ENCODE results near the gene NFATC1. TPM values are rescaled to one million over a fixed set of nuclear protein-coding genes. Genes with fewer than 3 reads are reported as not detected.

NFATC1 gene
- total RNA-seq, 1 experiment from 2014 or later, result 6.8 TPM

DNA sequence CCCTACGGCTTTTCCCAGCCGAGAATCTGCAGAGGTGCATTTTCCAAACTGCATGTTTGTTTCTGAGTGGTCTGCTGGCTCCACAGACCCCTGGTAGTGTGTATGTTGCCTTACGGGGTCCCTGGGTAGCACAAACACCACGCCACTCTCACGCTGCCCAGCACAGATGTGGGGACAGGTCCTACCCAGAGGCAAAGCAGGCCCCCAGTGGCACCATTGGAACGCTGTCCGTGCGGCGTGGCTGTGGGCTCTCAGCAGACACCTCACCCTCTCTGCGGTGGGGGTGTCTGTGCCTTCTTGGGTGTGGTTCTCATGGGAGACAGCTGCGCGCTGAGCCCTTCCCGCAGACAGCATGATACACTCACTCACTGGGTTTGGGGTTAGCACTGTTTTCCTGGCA is 137.4 kb downstream of the NFATC1 start:
- DNase-seq (ENCODE audit: low spot score), result no peak
- in situ Hi-C loops (cut with HindIII; ENCODE audit: low sequenced_read_pairs), result no loop called here

DNA sequence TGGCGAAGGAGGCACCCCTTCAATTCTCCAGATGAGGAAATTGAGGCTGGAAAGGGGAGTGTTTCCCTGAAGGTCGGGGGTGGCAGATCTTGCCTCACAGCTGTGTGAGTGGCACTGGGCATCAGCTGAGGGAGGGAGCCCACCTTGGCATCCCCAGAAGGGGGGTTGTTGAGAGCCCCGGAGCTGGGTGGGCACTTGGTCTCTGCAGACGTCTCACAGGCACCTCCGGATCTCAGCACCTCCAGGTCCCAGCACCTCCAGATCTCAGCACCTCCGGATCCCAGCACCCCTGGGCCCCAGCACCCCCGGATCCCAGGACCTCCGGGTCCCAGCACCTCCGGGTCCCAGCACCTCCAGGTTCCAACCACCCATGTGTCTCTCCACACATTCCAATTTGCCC is 137.9 kb downstream of the NFATC1 start:
- DNase-seq (ENCODE audit: low spot score), result no peak
- in situ Hi-C loops (cut with HindIII; ENCODE audit: low sequenced_read_pairs), result no loop called here

DNA sequence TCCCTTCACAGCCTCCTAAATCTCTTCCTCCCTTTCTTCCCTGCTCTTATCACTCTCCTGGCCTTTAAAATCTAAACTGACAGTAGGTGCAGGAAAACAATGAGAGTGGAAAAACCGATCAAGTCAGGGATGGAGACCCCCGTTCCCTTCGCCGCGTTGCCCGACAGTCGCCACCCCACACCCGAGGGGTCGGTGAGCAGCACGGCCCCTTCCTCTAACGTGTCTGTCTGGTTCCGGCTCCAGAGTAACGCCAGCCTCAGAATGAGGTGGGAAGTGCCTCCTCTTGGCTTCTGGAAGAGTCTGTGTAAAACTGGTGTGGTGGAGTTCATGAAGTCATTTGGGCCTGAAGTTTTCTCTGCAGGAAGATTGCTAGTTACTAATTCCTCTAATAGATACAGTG is 138.6 kb downstream of the NFATC1 start:
- in situ Hi-C loops (cut with HindIII; ENCODE audit: low sequenced_read_pairs), result no loop called here
- no peak for DNase-seq (ENCODE audit: low spot score)

DNA sequence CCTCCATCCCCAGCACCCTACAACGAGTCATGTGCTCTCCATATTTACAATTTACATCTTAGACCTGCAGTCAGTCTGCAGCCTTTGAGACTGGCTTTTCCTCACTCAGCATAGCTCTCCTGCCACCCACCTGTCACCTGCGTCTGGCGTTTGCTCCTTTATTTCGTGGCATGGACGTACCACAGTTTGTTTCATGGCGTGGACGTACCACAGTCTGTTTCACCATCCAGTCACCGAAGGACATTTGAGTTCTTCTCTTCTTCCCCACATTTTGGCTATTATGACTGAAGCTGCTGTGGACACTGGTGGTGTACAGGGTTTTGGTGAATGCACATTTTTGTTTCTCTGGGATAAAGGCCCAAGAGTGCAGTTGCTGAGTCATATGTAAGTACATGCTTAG is 142.0 kb downstream of the NFATC1 start:
- no peak for DNase-seq (ENCODE audit: low spot score)
- in situ Hi-C loops (cut with HindIII; ENCODE audit: low sequenced_read_pairs), result loop anchor here (5.0 kb wide), 1 partner anchor 50 kb away; no protein-coding TSS in a partner anchor

DNA sequence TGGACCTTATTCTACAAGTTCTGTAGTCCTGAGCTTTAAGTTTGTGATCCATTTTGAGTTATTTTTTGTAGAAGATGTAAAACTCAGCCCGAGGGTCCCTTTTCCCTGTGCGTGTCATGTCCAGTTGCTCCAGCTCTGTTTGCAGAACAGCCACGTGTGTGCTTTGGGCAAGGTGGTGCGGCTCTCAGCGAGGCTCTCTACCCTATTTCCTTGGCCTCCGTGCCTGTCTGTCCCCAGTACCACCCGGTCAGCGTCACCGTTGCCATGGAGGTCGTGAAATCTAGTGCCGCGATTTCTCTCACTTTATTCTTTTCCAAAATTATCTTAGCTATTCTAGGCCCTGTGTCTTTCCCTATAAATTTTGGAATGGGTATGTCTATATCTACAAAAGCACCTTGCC is 142.9 kb downstream of the NFATC1 start:
- DNase-seq (ENCODE audit: low spot score), result no peak
- in situ Hi-C loops (cut with HindIII; ENCODE audit: low sequenced_read_pairs), result loop anchor here (5.0 kb wide), 1 partner anchor 49 kb away; no protein-coding TSS in a partner anchor

DNA sequence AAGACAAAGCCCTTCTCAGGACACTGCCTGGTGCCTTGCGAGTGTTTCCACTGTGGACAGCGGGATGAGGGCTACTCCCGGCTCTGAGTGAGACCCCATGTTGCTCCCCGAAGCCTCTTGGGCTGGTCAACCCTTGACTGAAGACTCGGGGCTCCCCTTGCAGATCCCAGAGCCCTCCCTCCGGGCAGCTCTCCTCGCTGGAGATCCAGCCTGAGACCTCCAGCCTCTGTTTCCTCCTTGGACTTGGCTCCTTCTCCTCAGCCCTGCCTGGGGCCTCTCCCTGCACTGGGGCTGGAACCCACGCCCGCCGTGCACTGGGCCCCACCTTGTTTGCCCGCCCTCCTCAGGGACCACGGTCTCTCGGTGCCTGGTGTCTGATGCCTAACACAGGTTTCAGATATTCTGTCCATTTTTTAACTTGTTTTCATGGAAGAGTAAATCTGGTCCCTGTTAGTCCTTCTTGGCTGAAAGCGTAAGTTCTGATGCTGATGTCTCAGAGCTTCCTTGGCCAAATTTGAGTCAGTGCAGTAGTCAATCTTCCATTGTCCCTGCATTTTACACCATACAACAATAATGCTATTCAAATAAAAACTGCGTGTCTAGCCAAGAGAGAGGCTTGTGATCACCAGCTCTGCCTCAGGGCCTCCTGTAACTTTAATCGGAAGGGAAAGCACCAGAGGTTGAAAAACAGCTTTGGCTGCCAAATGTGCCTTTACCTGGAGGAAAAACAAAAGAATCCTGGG is 144.6 kb downstream of the NFATC1 start:
- DNase-seq (ENCODE audit: low spot score), result no peak
- in situ Hi-C loops (cut with HindIII; ENCODE audit: low sequenced_read_pairs), result no loop called here

DNA sequence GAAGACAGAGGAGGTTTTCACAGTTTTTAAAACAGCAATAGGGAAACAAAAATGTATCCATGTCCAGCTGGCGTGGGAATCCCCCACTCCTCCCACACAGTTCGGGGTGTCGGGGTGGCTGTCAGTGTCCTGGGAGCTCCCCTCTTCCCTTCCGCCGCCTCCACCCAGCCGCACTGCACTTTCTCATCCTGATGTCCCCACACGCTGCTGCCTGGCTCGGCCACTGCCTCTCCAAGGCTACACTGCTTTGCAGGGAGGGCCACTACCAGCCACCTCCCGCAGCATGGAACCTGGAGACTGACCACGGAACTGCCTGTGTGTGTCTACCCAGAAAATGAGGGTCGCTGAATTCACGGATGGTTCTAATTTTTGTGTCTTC is 145.2 kb downstream of the NFATC1 start:
- no peak for DNase-seq (ENCODE audit: low spot score)
- in situ Hi-C loops (cut with HindIII; ENCODE audit: low sequenced_read_pairs), result no loop called here

DNA sequence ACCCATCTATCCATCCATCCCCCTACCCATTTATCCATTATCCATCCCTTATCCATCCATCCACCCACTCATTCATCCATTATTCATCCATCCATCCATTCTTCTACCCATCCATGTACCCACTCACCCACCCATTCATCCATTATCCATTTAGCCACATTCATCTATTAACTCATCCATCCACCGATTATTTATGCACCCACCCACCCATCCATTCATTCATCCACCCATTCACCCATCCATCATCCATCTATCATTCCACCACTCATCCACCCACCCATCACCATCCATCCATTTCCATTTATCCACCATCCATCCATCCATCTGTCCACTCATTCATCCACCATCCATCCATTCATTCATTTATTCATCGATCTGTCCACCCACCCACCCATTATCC is 146.5 kb downstream of the NFATC1 start:
- DNase-seq (ENCODE audit: low spot score), result no peak
- in situ Hi-C loops (cut with HindIII; ENCODE audit: low sequenced_read_pairs), result no loop called here

DNA sequence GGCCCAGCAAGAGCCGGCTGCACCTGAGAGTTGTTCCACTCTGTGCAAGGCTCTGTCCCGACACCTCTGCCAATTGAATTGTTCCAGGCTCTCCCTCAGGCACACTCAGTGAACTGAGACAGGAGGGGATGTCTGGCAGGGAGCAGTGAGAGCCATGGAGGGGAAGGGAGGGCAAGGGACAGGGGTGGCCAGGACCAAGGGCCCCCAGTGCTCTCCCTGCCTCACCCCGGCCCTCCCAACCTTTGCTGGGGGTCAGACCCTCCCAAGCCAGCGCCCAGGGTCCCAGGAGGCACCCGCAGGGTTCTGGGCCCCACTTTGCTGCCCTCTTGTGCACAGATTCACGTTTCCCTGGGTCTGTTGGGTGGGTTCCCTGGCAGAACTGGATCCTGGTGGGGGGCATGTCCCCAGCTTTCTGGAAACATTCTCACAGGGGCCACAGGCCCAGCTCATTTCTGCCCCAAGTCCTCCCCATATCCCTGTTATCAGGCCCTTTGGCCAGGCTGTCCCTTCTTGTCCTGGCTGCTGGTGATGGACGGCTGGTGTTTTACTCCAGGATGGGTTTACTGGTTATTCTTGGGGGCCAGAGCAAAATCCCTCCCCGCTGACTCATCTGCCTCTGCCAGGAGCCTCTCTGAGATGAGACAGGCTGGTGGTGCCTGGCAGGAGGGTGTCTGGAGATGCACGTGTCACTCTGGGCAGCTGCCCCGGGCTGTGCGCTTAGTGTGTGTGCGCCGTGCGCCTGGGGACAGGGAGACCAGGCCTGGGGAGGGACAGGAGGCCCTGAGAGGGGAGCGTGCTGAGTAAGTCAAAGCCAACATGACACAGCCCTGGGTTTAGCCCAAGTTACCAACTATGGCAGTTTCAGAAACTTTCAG is 147.4 kb downstream of the NFATC1 start:
- in situ Hi-C loops (cut with HindIII; ENCODE audit: low sequenced_read_pairs), result no loop called here

DNA sequence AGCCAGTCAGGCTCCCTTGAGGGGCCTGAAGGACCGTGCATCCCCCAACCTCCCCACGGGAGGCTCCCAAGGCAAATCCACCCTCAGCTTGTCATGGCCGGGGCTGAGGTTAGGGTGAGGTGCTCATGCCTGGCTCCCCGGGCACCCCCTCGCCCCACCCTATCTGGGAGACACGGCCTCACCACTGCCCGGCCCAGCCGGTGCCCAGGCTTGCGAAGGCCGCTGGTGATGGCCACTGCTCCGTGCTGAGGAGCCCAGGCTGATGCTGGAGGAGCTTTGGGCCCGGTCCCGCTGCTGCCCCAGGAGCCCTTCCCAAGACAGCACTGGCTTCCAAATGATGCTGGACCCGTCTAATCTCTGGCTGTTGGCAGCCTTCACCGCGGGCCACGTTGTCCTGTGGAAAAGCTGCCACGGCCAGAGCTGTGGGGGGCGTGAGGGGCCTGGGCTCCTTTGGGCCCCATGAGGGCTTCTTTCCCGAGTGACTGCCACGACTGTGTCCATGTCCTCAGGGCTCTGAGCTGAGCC is 148.2 kb downstream of the NFATC1 start:
- DNase-seq (ENCODE audit: low spot score), result no peak
- in situ Hi-C loops (cut with HindIII; ENCODE audit: low sequenced_read_pairs), result no loop called here

More for the DNA sequence above, 147.4 kb downstream of the NFATC1 start:
- no peak for DNase-seq (ENCODE audit: low spot score)

DNA sequence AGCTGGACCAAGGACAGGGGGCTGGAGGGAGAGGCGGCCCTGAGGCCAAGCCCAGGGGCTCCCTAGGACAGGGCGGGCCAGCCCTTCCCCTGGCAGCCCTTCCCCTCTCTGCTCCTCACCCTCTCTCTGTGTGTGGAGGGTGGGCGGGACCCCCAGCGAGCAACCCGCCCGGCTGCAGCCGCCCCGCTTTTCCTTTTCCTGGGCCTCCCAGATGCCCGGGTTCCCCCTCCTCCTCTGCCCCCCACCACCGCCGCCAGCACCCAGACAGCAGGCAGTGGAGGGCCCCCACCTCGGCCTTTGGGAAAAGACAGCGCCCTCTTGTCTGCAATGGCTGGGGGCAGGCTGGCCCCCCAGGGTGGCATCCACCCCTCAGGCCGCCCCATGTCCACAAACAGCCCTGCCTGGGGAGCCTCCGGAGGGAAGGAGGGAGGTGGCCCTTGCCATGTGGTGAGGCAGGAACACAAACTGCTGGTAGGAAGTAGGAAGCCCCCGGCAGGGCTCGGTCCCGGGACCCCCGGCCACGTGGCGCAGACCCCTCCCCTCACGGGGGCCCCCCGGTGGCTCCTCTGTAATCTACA is 148.7 kb downstream of the NFATC1 start:
- no peak for DNase-seq (ENCODE audit: low spot score)
- in situ Hi-C loops (cut with HindIII; ENCODE audit: low sequenced_read_pairs), result no loop called here

DNA sequence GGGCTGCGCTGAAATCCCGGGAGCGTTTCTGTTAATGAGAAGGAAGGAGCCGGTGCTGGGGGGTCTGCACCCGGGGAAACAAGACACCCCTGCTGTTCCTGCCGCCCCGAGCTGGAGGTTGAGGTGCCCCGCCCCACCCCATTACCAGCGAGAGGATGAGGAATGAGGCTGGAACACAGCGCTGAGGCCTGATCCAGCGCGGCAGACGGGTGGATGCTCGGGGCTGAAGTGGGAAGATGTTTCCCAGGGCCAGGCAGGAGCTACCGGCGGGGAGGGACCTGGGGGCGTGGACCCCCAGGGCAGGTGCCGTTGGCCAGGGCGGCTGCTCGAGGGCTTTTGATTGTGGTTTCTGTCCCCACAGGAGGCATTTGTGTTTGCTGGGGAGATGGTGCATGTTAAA is 149.5 kb downstream of the NFATC1 start:
- in situ Hi-C loops (cut with HindIII; ENCODE audit: low sequenced_read_pairs), result no loop called here
- no peak for DNase-seq (ENCODE audit: low spot score)

DNA sequence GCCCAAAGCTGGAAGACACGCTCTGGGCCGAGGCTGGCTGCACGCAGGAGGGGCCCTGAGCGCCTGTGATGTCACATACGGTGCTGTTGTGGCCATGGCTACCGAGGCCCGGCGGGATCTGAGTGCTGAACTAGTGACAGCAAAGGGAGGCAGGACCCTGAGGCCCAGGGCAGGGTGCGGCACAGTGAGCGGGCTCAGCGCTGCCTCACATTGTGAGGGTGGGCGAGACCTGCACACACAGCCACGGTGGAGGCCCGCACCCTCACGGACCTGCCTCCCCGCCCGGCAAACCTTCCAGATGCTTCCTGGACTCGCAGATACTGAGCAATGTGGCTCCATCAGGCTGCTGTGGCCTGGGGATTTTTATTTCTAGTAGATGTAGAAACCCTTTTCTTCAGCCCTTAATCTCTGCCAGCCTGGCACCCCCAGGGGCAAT is 150.0 kb downstream of the NFATC1 start:
- in situ Hi-C loops (cut with HindIII; ENCODE audit: low sequenced_read_pairs), result no loop called here
- no peak for DNase-seq (ENCODE audit: low spot score)

DNA sequence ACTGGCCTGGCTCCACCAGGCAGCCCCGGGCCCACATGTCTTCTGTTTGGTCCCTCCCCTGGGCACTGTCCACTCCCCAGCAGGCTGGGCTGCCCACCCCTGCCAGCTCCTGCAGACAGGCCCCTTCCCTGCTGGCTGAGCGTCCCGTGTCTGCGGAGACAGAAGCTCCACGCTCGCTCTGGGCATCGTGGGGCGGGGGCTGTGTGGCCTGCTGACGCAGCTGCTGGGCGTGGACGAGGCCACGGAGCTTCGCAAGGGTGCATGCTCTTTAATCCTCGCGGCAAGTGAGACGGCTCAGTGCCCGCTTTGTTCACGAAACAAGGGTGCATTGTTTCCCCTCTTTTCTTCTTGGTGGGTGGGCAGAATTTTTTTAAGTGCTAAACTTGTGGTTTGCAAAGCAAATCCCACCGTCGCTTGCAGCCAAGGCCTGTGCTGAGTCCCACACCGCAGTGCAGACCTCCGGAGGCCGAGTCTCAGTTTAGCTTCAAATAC is 151.1 kb downstream of the NFATC1 start:
- in situ Hi-C loops (cut with HindIII; ENCODE audit: low sequenced_read_pairs), result no loop called here
- DNase-seq (ENCODE audit: low spot score), result no peak

DNA sequence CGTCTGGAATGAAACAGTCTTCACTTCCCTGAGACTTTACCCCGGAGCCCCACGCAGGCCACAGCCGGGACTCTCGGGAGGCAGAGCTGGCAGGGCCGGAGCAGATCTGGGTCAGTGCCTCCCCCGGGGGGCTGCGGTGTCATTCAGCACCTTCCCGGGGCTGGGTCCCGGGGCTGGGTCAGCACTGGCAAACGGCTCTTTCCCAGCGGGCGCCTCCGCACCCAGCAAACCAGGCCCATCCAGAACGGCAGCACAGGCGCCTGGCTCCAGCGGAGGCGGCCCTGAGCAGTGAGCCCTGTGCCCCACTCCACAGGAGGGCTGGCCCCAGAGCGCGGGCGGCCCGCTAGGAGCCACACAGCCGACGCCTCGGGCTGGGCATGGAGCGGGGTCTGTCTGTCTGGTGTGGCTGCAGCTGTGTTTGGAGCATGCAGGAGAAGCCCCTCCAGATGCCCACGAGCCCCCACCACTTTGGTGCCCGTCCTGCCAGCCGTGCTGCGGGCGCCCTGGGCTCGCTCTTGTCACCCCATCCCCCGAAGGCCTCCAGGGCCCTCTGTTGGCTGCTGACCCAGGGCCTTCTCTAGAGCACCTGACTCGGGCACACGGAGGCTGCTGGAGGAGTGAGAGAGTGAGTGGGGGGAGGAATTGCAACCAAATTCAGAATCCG is 151.8 kb downstream of the NFATC1 start:
- in situ Hi-C loops (cut with HindIII; ENCODE audit: low sequenced_read_pairs), result no loop called here
- DNase-seq (ENCODE audit: low spot score), result no peak

DNA sequence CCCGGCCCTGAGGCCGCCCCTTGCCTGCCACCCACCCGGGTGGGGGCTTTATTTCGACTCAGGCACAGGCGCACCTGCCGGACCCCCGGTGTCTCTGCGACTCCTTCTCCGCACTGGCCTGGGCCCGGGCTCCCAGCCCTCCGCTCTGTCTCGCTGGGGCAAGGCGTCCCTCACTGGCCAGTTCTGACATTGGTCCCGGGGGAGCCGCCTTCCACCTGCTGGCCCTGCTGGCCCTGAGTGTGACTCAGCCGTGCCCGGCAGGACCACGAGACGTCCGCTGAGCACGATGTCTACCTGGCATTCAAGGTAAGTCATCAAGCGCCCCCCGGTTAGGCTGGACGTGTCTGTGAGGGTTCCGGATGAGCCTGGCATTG is 152.3 kb downstream of the NFATC1 start:
- no peak for DNase-seq (ENCODE audit: low spot score)
- in situ Hi-C loops (cut with HindIII; ENCODE audit: low sequenced_read_pairs), result no loop called here

DNA sequence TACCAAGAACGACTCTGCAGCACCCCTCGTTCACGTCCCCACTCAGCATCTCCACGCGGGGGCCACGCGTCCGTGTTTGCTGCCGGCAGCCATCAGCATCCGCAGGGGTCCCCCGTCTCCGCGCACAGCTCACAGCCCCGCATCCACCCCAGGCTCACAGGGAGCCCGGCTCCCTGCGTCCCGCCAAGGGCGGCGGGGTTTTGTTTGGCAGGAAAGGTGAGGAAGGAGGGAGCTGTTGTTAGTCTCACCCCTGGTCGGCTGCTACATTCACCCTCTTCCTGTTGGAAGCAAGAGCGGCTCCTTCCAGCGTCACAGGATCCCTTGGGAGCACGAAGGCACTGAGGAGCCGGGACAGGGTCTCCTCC is 152.9 kb downstream of the NFATC1 start:
- no peak for DNase-seq (ENCODE audit: low spot score)
- in situ Hi-C loops (cut with HindIII; ENCODE audit: low sequenced_read_pairs), result no loop called here

DNA sequence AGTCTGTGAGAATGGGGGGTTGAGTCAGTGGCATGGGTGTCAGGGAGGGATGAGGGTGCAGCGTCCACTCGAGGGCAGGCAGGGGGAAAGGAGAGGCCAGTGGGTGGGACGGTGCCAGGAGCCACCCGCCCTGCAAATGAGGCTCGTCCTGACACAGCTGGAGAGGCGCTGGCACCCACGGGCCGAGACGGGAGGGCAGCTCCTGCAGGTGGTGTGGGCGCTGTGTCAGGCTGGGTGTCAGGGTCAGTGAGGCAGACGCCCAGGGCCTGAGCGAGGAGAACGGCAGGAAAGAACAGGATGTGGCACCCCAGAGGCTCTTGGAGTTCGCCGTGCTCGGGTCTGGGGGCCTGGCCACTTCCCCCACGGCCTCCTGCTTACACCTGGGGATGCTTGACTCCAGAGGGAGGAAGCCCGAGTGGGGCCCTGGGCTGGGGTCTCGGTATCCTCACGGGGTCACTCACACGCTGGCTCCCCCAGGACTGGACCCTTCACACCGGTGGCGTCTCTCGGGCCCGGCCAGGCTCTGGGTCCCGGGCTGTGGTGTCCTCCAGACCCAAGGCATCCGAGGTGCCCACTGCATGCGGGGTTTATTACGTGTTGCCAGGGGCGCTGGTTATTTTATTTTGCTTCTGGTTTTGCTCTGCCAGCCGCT is 153.4 kb downstream of the NFATC1 start:
- in situ Hi-C loops (cut with HindIII; ENCODE audit: low sequenced_read_pairs), result no loop called here
- no peak for DNase-seq (ENCODE audit: low spot score)

DNA sequence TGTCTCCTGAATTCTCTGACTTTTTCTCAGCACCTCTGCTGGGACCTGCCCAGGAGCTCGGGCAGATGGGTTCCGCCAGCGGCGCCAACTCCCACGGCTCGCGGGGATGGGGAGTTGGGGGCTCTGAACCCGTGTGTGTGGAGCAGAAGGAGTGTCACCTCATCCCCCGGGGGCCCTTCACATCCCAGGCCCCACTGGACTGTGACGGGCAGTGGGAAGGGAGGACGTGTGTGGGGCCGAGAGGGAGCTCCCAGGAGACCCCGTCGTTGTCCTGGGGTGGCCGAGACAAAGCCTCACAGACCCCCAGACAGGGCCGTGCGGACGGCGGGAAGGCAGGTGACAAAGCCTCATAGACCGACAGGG is 153.9 kb downstream of the NFATC1 start:
- DNase-seq (ENCODE audit: low spot score), result no peak
- in situ Hi-C loops (cut with HindIII; ENCODE audit: low sequenced_read_pairs), result no loop called here
